ENCODE results near the gene SELPLG. TPM values are rescaled to one million over a fixed set of nuclear protein-coding genes. Genes with fewer than 3 reads are reported as not detected.

Gene SELPLG
- total RNA-seq, 2 experiments from 2014 or later, result 22.1 to 23.8 TPM

- TF ChIP-seq CTCF (IDR thresholded peaks at IDR 0.05), result no peak
- intact Hi-C loops (cut with micrococcal nuclease), result no loop called here
- H3K36me3 Mint-ChIP-seq (ENCODE audit: low read depth), result no peaks in the 10 kb centered on the region
- no peaks in the 10 kb centered on the region for H3K9me3 Mint-ChIP-seq
- H3K4me1 Mint-ChIP-seq (ENCODE audit: low read depth), result no peaks in the 10 kb centered on the region
- no peak for DNase-seq
- CTCF ChIA-PET, result no interaction called here
- no peak overlapping the region for H3K27ac Mint-ChIP-seq
- no peaks in the 10 kb centered on the region for H3K27me3 Mint-ChIP-seq
- POLR2A ChIA-PET, result no interaction called here
- no peak overlapping the region for H3K4me3 Mint-ChIP-seq
- no peak for ATAC-seq
Observed at GRCh38 chr12:108587826-108588225, 45.9 kb downstream of the SELPLG start.

GRCh38 chr12:108586306-108586705, 47.4 kb downstream of the SELPLG start:
- H3K36me3 Mint-ChIP-seq (ENCODE audit: low read depth), result no peaks in the 10 kb centered on the region
- no peaks in the 10 kb centered on the region for H3K4me1 Mint-ChIP-seq (ENCODE audit: low read depth)
- TF ChIP-seq CTCF (IDR thresholded peaks at IDR 0.05), result no peak
- ATAC-seq (no peak), DNase-seq (no peak)
- POLR2A ChIA-PET, result no interaction called here
- intact Hi-C loops (cut with micrococcal nuclease), result no loop called here
- no peak overlapping the region for H3K27ac Mint-ChIP-seq
- CTCF ChIA-PET, result interaction anchor here (2.4 kb wide), 1 partner anchor 31 kb away, joined by 10 read pairs; no protein-coding TSS in a partner anchor
- H3K9me3 Mint-ChIP-seq, result no peaks in the 10 kb centered on the region
- H3K27me3 Mint-ChIP-seq, result no peaks in the 10 kb centered on the region
- no peak overlapping the region for H3K4me3 Mint-ChIP-seq

DNA sequence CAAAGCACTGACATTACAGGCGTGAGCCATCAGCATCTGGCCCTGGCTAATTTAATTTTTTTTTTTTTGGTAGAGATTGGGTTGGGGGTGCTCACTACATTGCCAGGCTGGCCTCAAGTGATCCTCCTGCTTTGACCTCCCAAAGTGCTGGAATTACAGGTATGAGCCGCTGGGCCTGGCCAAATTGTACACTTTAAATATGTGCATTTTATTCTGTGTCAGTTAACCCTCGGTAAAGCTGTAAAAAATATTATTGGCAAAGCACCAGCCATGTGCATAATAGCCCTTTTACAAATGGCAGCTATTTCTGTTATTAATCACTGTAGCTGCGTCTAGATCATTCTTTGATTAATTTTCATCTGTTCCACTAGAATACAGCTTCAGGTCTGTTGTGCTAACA, 47.8 kb downstream of the SELPLG start:
- POLR2A ChIA-PET, result no interaction called here
- Mint-ChIP-seq H3K27ac (no peak overlapping the region), H3K27me3 (no peaks in the 10 kb centered on the region), H3K4me1 (ENCODE audit: low read depth) (no peaks in the 10 kb centered on the region), H3K36me3 (ENCODE audit: low read depth) (no peaks in the 10 kb centered on the region), H3K4me3 (no peak overlapping the region), H3K9me3 (no peaks in the 10 kb centered on the region)
- ATAC-seq (no peak), DNase-seq (no peak)
- TF ChIP-seq CTCF (IDR thresholded peaks at IDR 0.05), result no peak
- CTCF ChIA-PET, result interaction anchor here (2.4 kb wide), 1 partner anchor 32 kb away, joined by 10 read pairs; no protein-coding TSS in a partner anchor
- intact Hi-C loops (cut with micrococcal nuclease), result no loop called here

DNA sequence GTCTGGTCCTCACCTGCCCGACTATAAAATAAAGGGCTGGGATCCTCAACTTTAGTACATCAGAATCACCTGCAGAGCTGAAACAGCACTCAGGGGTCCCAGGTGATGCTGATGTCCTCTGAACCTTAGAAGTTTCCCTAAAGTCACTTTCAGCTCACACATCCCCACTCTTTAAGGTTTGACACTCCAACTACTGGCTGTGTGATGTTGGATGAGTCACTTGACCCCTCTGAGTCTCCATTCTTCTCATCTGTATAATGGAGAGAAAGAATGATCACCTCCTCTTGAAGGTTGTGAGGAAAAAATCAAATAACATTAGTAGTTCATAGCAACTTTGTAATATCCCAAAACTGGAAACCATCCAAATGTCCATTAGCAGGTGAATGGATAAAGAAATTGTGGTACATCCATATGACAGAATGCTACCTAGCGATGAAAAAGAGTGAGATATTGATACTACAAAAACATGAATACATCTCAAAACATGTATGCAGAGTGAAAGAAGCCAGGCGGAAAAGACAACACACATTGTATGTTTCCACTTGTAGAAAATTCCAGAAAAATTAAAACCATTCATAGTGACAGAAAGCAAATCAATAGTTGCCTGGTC, 49.1 kb downstream of the SELPLG start:
- Mint-ChIP-seq H3K4me3 (no peak overlapping the region), H3K27me3 (no peaks in the 10 kb centered on the region), H3K36me3 (ENCODE audit: low read depth) (no peaks in the 10 kb centered on the region), H3K27ac (no peak overlapping the region), H3K4me1 (ENCODE audit: low read depth) (no peaks in the 10 kb centered on the region), H3K9me3 (no peaks in the 10 kb centered on the region)
- DNase-seq (no peak), ATAC-seq (peak; percentile 39)
- intact Hi-C loops (cut with micrococcal nuclease), result no loop called here
- CTCF ChIA-PET, result interaction anchor here (0.7 kb wide), 1 partner anchor 26 kb away, joined by 3 read pairs; no protein-coding TSS in a partner anchor
- no peak for TF ChIP-seq CTCF (IDR thresholded peaks at IDR 0.05)
- POLR2A ChIA-PET, result interaction anchor here (0.8 kb wide), 1 partner anchor 28 kb away, joined by 3 read pairs; no protein-coding TSS in a partner anchor

DNA sequence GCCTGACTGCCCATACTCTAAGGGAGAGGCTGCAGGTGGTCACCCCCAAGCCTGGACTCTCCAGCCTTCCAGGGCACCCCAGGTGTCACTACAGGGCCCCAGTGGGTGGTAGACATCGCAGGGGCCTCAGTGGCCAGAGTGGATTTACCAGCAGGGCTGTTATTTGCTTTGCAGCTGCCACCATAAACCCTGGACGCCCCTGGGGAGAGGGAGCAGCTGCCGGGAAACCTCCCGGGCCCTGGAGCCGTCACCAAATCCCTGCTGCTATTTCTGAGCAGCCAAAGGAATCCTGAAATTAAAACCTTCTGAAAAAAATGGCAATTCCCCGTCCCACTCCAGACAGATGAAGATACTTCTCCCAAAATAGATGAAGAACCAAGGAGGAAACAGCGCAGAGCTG, 49.7 kb downstream of the SELPLG start:
- POLR2A ChIA-PET, result interaction anchor here (0.8 kb wide), 1 partner anchor 29 kb away, joined by 3 read pairs; no protein-coding TSS in a partner anchor
- TF ChIP-seq CTCF (IDR thresholded peaks at IDR 0.05), result no peak
- CTCF ChIA-PET, result interaction anchor here (0.7 kb wide), 1 partner anchor 27 kb away, joined by 3 read pairs; no protein-coding TSS in a partner anchor
- H3K4me3 Mint-ChIP-seq, result no peak overlapping the region
- ATAC-seq (no peak), DNase-seq (no peak)
- intact Hi-C loops (cut with micrococcal nuclease), result no loop called here
- H3K27ac Mint-ChIP-seq, result no peak overlapping the region
- peaks cover 1% of the 10 kb centered on the region for H3K9me3 Mint-ChIP-seq
- no peaks in the 10 kb centered on the region for H3K27me3 Mint-ChIP-seq
- H3K4me1 Mint-ChIP-seq (ENCODE audit: low read depth), result peaks cover 1% of the 10 kb centered on the region
- no peaks in the 10 kb centered on the region for H3K36me3 Mint-ChIP-seq (ENCODE audit: low read depth)

Data from activated CD8-positive, alpha-beta T cell treated with anti-CD3 and anti-CD28 coated beads for 36 hours (primary cell).